Loucy (cell line): Measurements from ENCODE around the gene PARS2.

ENCODE experiments used
- H2AFZ ChIP-seq: fragments of 200-600 bp; sonication (generic); 2 replicates; pipeline ENCODE4 v1.6.0; 2016; ENCODE audit warnings: antibody characterized with exemption, mild to moderate bottlenecking, low read length, moderate library complexity
- H3F3A ChIP-seq: fragments of 200-600 bp; 2 replicates; pipeline ENCODE4 v1.6.0; 2016; ENCODE audit warnings: antibody characterized with exemption, low read depth, mild to moderate bottlenecking
- H3K27me3 ChIP-seq: fragments of 200-600 bp; sonication (generic); 2 replicates; pipeline ENCODE4 v1.6.1; 2014; ENCODE audit warnings: low read length, mild to moderate bottlenecking; ENCODE audit not compliant: insufficient read depth, poor library complexity, severe bottlenecking
- H3K36me3 ChIP-seq: fragments of 200-600 bp; sonication (generic); 2 replicates; pipeline ENCODE4 v1.6.1; 2016; ENCODE audit warnings: low read length; ENCODE audit not compliant: insufficient read depth
- H3K4me1 ChIP-seq: fragments of 200-600 bp; sonication (generic); 2 replicates; pipeline ENCODE4 v1.5.1; 2014; ENCODE audit warnings: low read length, mild to moderate bottlenecking; ENCODE audit not compliant: insufficient read depth, poor library complexity, severe bottlenecking
- H3K4me2 ChIP-seq: fragments of 200-600 bp; sonication (generic); 2 replicates; pipeline ENCODE4 v1.6.0; 2014; ENCODE audit warnings: antibody characterized with exemption, low read length, low read depth, mild to moderate bottlenecking; ENCODE audit not compliant: poor library complexity, severe bottlenecking
- H3K4me3 ChIP-seq: fragments of 200-600 bp; sonication (generic); 2 replicates; pipeline ENCODE4 v1.5.1; 2014; ENCODE audit warnings: low read length, mild to moderate bottlenecking, mixed read lengths; ENCODE audit not compliant: poor library complexity, severe bottlenecking
- H3K79me2 ChIP-seq: fragments of 200-600 bp; sonication (generic); 2 replicates; pipeline ENCODE4 v1.6.1; 2014; ENCODE audit warnings: low read length; ENCODE audit not compliant: insufficient read depth
- H3K9ac ChIP-seq: fragments of 200-600 bp; sonication (generic); 2 replicates; pipeline ENCODE4 v1.6.0; 2014; ENCODE audit warnings: mild to moderate bottlenecking, low read depth, low read length, moderate library complexity; ENCODE audit not compliant: poor library complexity, severe bottlenecking
- H3K9me2 ChIP-seq: fragments of 200-600 bp; sonication (generic); replicated peaks from 2 replicates; pipeline ENCODE4 v1.6.1; 2016; ENCODE audit warnings: low read depth, low read length, mixed read lengths
- H3K9me3 ChIP-seq: fragments of 200-600 bp; sonication (generic); 2 replicates; pipeline ENCODE4 v1.6.1; 2014; ENCODE audit warnings: mild to moderate bottlenecking, antibody characterized with exemption, low read length, low read depth; ENCODE audit not compliant: insufficient read depth
- H4K20me1 ChIP-seq: fragments of 200-600 bp; sonication (generic); 2 replicates; pipeline ENCODE4 v1.6.0; 2014; ENCODE audit warnings: antibody characterized with exemption, low read length, mild to moderate bottlenecking; ENCODE audit not compliant: insufficient read depth, poor library complexity, severe bottlenecking
- CTCF ChIP-seq: fragments of 200-600 bp; sonication (generic); conservative IDR thresholded peaks from 2 replicates; pipeline ENCODE4 v1.5.1; 2014; ENCODE audit warnings: mild to moderate bottlenecking, antibody characterized with exemption, low read length
- EZH2phosphoT487 ChIP-seq: fragments of 200-600 bp; IDR thresholded peaks from 2 replicates; pipeline ENCODE4 v1.6.1; 2018; ENCODE audit warnings: antibody characterized with exemption, mild to moderate bottlenecking, moderate library complexity, borderline replicate concordance

PARS2 gene

GRCh38 chr1:54710434-54710833, 53.9 kb downstream of the PARS2 start:
- Histone ChIP-seq H3K4me1 (no peaks in the 10 kb centered on the region), H3K9me2 (no peaks in the 10 kb centered on the region), H4K20me1 (no peaks in the 10 kb centered on the region), H3K4me2 (no peak overlapping the region), H3K36me3 (no peaks in the 10 kb centered on the region), H3K27me3 (no peaks in the 10 kb centered on the region), H2AFZ (no peak overlapping the region), H3F3A (no peaks in the 10 kb centered on the region), H3K9ac (no peak overlapping the region), H3K4me3 (no peak overlapping the region), H3K79me2 (no peaks in the 10 kb centered on the region), H3K9me3 (no peaks in the 10 kb centered on the region)
- TF ChIP-seq CTCF = no peak
- no peak for TF ChIP-seq EZH2phosphoT487

GRCh38 chr1:54709547-54710292, 54.6 kb downstream of the PARS2 start:
- Histone ChIP-seq H3K9me2 (no peaks in the 10 kb centered on the region), H3F3A (no peaks in the 10 kb centered on the region), H3K4me1 (no peaks in the 10 kb centered on the region), H4K20me1 (no peaks in the 10 kb centered on the region), H3K9me3 (no peaks in the 10 kb centered on the region), H3K36me3 (no peaks in the 10 kb centered on the region), H3K4me2 (no peak overlapping the region), H3K9ac (no peak overlapping the region), H3K79me2 (no peaks in the 10 kb centered on the region), H2AFZ (no peak overlapping the region), H3K4me3 (no peak overlapping the region), H3K27me3 (no peaks in the 10 kb centered on the region)
- TF ChIP-seq EZH2phosphoT487 (no peak), CTCF (no peak)

GRCh38 chr1:54708385-54708784, 55.9 kb downstream of the PARS2 start:
- Histone ChIP-seq H3K36me3 (no peaks in the 10 kb centered on the region), H2AFZ (no peak overlapping the region), H4K20me1 (no peaks in the 10 kb centered on the region), H3K4me1 (no peaks in the 10 kb centered on the region), H3K9me2 (no peaks in the 10 kb centered on the region), H3K9ac (no peak overlapping the region), H3K79me2 (no peaks in the 10 kb centered on the region), H3F3A (no peaks in the 10 kb centered on the region), H3K4me2 (no peak overlapping the region), H3K27me3 (no peaks in the 10 kb centered on the region), H3K4me3 (no peak overlapping the region), H3K9me3 (no peaks in the 10 kb centered on the region)
- TF ChIP-seq CTCF (no peak), EZH2phosphoT487 (no peak)
